Coronary artery (tissue), 2 donors: ENCODE data around the gene LEMD1.
"Not testable (repeated sequence)": the region's sequence is repeated elsewhere in the genome, so short reads cannot be mapped to it uniquely, and the experiment has no call there.

Source experiments
- DNase-seq: peaks from one replicate; pipeline ENCODE4 v3.0.0-alpha.2; 2017; ENCODE audit warnings: low spot score
- H3K27ac ChIP-seq, 2 donors: fragments of 200-600 bp; sonication (generic); one replicate each; pipeline ENCODE4 v1.5.1; 2016 to 2019
- H3K4me3 ChIP-seq: fragments of 200-600 bp; sonication (generic); 2 replicates; pipeline ENCODE4 v1.5.1; 2016; ENCODE audit warnings: mild to moderate bottlenecking, moderate library complexity
- CTCF ChIP-seq: fragments of 200-600 bp; sonication (generic); IDR thresholded peaks from one replicate; pipeline ENCODE4 v1.5.1; 2019; ENCODE audit warnings: antibody characterized with exemption

Gene LEMD1

GRCh38 chr1:205416322-205416721 lies 5.5 kb downstream of the LEMD1 start:
- Histone ChIP-seq H3K4me3 (no peak overlapping the region), H3K27ac (no peak overlapping the region)
- DNase-seq, result no peak
- TF ChIP-seq CTCF, result no peak

GRCh38 chr1:205410581-205411298 lies 11.1 kb downstream of the LEMD1 start:
- Histone ChIP-seq H3K27ac (no peak overlapping the region), H3K4me3 (no peak overlapping the region)
- no peak for TF ChIP-seq CTCF
- no peak for DNase-seq

GRCh38 chr1:205407970-205408369 lies 13.9 kb downstream of the LEMD1 start:
- DNase-seq, result no peak
- no peak for TF ChIP-seq CTCF
- Histone ChIP-seq H3K4me3 (no peak overlapping the region), H3K27ac (no peak overlapping the region)

- DNase-seq, H3K27ac ChIP-seq, H3K4me3 ChIP-seq: not testable (repeated sequence)
Observed at GRCh38 chr1:205406252-205406651, 15.6 kb downstream of the LEMD1 start.

GRCh38 chr1:205404484-205404883 lies 17.4 kb downstream of the LEMD1 start:
- not testable (repeated sequence) for H3K27ac ChIP-seq, DNase-seq, H3K4me3 ChIP-seq

GRCh38 chr1:205398586-205398985 lies 23.3 kb downstream of the LEMD1 start:
- no peak for TF ChIP-seq CTCF
- DNase-seq, result no peak
- Histone ChIP-seq H3K27ac (no peak overlapping the region), H3K4me3 (no peak overlapping the region)

- H3K27ac ChIP-seq, result no peak overlapping the region
- TF ChIP-seq CTCF, result peak; percentile 15
- no peak overlapping the region for H3K4me3 ChIP-seq
- no peak for DNase-seq
Observed at GRCh38 chr1:205396967-205397616, 24.8 kb downstream of the LEMD1 start.

GRCh38 chr1:205395616-205396015 lies 26.2 kb downstream of the LEMD1 start:
- DNase-seq, result no peak
- no peak for TF ChIP-seq CTCF
- no peak overlapping the region for H3K4me3 ChIP-seq
- H3K27ac ChIP-seq, result no peak overlapping the region
